Epithelial cell of esophagus (primary cell): ENCODE measurements around the gene CPNE1.
"Not testable (repeated sequence)": the region's sequence is repeated elsewhere in the genome, so short reads cannot be mapped to it uniquely, and the experiment has no call there.

Source experiments
- DNase-seq: peaks from one replicate; pipeline ENCODE4 v3.0.0; 2010; ENCODE audit warnings: low read depth
- H3K4me3 ChIP-seq: 2 replicates; pipeline ENCODE4 v1.5.1; 2011; ENCODE audit warnings: mild to moderate bottlenecking, low read length, control low read depth
- TF ChIP-seq, protein P1 (sequence below): IDR thresholded peaks from 2 replicates; pipeline ENCODE4 v1.5.1; 2011; ENCODE audit warnings: low read depth, mild to moderate bottlenecking, low read length, control low read depth, inconsistent platforms; ENCODE audit not compliant: insufficient read depth; ENCODE audit errors: missing control alignments

Gene CPNE1

DNA sequence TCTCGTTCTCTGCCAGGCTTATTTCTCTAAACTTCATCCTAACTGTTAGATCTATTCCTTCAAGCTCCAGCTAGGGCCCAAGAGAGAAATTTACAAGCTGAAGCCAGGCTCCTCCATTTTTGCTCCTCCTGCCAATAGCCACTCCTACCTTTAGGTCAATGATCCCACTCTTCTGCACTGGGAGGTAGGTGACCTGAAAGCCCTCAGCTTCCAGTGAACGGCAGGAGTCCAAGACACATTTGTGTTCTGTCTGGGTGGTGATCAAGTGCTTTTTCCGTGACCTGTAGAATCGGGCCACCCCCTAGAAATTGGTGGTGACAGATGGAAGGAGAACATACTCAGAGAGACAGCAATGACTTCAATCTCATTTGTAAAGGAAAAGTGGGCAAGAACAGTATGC, 25.6 kb upstream of the CPNE1 start:
- TF ChIP-seq, protein P1, sequence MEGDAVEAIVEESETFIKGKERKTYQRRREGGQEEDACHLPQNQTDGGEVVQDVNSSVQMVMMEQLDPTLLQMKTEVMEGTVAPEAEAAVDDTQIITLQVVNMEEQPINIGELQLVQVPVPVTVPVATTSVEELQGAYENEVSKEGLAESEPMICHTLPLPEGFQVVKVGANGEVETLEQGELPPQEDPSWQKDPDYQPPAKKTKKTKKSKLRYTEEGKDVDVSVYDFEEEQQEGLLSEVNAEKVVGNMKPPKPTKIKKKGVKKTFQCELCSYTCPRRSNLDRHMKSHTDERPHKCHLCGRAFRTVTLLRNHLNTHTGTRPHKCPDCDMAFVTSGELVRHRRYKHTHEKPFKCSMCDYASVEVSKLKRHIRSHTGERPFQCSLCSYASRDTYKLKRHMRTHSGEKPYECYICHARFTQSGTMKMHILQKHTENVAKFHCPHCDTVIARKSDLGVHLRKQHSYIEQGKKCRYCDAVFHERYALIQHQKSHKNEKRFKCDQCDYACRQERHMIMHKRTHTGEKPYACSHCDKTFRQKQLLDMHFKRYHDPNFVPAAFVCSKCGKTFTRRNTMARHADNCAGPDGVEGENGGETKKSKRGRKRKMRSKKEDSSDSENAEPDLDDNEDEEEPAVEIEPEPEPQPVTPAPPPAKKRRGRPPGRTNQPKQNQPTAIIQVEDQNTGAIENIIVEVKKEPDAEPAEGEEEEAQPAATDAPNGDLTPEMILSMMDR, result no peak
- no peak overlapping the region for H3K4me3 ChIP-seq
- no peak for DNase-seq

DNA sequence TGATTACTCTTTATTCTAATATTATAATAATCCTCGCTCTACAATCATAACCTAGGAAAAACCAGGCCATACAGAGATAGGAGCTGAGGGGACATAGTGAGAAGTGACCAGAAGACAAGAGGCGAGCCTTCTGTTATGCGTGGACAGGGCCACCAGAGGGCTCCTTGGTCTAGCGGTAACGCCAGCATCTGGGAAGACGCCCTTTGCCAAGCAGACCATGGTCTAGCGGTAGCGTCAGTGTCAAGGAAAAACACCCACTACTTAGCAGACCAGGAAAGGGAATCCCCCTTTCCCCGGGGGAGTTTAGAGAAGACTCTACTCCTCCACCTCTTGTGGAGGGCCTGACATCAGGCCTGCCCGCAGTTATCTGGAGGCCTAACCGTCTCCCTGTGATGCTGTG, 22.2 kb upstream of the CPNE1 start:
- H3K4me3 ChIP-seq, DNase-seq: not testable (repeated sequence)

DNA sequence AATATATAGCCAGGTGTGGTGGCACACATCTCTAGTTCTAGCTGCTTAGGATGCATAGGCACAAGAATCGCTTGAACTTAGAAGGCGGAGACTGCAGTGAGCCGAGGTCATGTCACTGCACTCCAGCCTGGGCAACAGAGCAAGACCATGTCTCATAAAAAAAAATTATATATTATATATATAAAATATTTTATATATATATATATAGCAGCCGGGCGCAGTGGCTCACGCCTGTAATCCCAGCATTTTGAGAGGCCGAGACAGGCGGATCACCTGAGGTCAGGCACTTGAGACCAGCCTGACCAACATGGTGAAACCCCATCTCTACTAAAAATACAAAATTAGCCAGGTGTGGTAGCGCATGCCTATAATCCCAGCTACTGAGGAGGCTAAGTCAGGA, 20.7 kb upstream of the CPNE1 start:
- DNase-seq, H3K4me3 ChIP-seq: not testable (repeated sequence)

DNA sequence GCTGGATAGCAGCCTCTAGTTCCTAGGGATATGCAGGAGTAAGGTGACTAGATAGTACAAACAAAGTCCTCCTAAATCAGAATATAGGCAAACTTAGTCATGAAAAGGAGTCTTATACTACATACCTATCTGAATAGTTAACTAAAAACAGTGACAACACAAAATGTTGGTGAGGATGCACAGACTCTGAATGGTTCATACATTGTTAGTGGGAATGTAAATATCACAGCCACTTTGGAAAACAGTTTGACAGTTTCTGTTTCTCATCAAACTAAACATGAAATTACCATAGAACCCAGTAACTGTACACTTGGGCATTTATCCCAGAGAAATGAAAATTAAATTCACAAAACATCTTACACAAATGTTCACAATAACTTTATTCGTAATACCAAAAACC, 17.3 kb upstream of the CPNE1 start:
- TF ChIP-seq, protein P1, result no peak
- no peak for DNase-seq
- H3K4me3 ChIP-seq, result no peak overlapping the region

DNA sequence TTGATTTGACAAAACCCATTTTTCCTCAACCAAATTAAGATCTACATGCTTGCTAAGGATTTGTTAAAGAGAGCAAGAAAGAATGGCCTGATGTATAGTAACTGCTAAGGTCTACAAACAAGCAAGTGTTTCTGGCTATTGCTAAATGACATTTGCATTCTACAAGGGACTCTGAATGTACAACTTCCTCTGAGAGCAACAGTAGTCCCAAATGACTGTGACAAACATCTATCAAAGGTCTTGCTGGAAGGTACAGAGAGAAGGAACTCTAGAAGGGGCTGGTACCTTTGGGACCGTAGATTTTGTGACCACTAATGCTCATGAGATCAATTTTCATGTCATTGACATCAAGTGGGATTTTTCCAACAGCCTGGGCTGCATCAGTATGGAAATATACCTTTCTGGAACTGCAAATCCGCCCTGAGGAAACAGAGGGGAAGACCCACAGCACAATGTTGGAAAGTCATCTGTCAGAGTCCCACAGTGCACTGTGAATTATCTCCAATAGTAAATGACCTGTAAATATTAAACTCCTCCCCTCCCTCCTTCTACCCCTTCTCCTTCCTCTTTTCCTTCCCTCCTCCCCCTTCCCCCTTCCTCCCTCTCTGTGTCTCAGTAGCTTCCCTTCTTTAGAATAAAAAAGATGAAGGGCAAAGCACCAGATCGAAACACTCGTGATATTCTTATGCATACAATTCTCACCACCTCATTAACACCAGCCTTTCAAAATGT, 15.9 kb upstream of the CPNE1 start:
- H3K4me3 ChIP-seq, result no peak overlapping the region
- no peak for DNase-seq
- TF ChIP-seq, protein P1, result no peak

DNA sequence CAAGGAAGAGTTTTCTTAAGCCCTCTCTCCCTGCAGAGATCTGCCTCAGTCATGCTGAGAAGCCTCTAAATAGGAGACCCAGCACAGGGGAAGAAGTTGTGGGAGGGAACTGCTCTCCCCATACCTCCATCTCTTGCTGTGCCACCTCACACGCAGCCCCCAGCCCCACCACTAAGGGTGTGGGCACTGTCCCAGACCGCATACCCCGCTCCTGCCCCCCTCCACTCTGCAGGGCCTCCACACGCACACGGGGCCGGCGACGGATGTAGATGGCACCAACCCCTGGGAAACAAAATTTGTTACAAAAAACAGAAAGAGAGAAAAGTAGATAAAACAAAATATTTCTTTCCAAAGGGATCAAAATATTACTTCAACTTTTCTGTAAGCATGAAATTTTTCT, 10.2 kb upstream of the CPNE1 start:
- DNase-seq, result no peak
- H3K4me3 ChIP-seq, result no peak overlapping the region
- TF ChIP-seq, protein P1, result no peak

DNA sequence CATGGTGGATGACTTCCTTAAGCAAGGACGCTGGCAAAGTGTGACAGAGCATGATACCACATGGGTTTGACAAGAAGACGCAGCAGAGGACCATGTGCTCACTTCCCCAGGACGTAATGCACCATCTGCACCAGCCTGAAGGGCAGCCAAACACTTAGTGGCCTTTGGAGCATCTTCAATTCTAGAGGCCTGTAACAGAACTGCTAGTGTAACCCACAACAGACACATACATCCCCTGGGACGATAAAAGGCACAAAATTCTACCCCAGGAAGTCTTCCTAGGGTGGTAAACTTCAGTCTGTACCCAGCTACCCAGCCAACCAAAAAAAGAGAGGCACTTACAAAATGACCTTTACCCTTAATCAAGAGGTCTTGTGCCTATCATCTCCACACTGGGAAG, 9.2 kb upstream of the CPNE1 start:
- DNase-seq, result no peak
- TF ChIP-seq, protein P1, result no peak

DNA sequence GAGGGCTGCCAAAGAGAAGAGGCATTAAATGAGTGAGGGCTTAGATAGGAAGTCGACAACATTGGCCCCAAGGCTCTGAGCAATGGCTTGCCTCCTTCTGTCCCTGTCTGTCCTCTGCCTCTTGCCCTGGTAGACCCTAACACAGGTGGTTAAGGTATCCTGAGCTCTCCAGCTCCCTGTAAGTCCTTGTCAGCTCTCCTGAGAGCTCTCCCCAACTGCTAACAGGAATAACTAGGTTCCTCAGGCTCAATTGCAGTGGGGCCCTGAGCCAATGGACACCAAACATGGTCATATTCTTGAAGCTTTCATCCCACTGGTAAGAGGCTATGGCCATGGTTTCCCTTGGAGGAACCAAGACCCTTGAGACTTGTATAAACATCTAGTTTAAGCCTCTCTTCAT, 5.0 kb upstream of the CPNE1 start:
- no peak for DNase-seq
- TF ChIP-seq, protein P1, result no peak
- no peak overlapping the region for H3K4me3 ChIP-seq

More for the DNA sequence above, 9.2 kb upstream of the CPNE1 start:
- H3K4me3 ChIP-seq, result no peak overlapping the region
